Activated CD4-positive, alpha-beta T cell treated with anti-CD3 and anti-CD28 coated beads, Interleukin-2, amount 10 ng/mL, durations not matched to agents 7 days and 5 days (primary cell): Measurements from ENCODE around the gene MYO5B. TPM values are rescaled to one million over a fixed set of nuclear protein-coding genes. Genes with fewer than 3 reads are reported as not detected.
"Not testable (repeated sequence)": the region's sequence is repeated elsewhere in the genome, so short reads cannot be mapped to it uniquely, and the experiment has no call there.

Source experiments
- CTCF ChIA-PET: fragments of 350-600 bp; sonication (Branson Sonifier 250); formaldehyde crosslinking; loops from one replicate; lab custom pipeline; 2021; ENCODE audit warnings: antibody characterized with exemption; lab: Charles Lee
- POLR2A ChIA-PET: fragments of 350-600 bp; sonication (Branson Sonifier 250); formaldehyde crosslinking; loops from one replicate; lab custom pipeline; 2021; ENCODE audit warnings: antibody characterized with exemption; lab: Charles Lee
- DNase-seq: peaks from one replicate; pipeline ENCODE4 v3.0.0-alpha.2; 2020
- H3K27ac Mint-ChIP-seq: one replicate; pipeline ENCODE4 v1.8.0; 2021; ENCODE audit warnings: mild to moderate bottlenecking, moderate library complexity, mixed read lengths
- H3K27me3 Mint-ChIP-seq: one replicate; pipeline ENCODE4 v1.8.0; 2021; ENCODE audit warnings: mixed read lengths
- H3K36me3 Mint-ChIP-seq: one replicate; pipeline ENCODE4 v1.8.0; 2021; ENCODE audit warnings: low read depth, mixed read lengths
- H3K4me1 Mint-ChIP-seq: one replicate; pipeline ENCODE4 v1.8.0; 2021; ENCODE audit warnings: mixed read lengths
- H3K4me3 Mint-ChIP-seq: one replicate; pipeline ENCODE4 v1.8.0; 2021; ENCODE audit warnings: mild to moderate bottlenecking, moderate library complexity, mixed read lengths
- H3K9me3 Mint-ChIP-seq: one replicate; pipeline ENCODE4 v1.8.0; 2021; ENCODE audit warnings: mixed read lengths
- total RNA-seq, 2 experiments: library from RNA; stranded (reverse); gene quantifications; one replicate each; pipeline ENCODE4 v1.2.3, GENCODE V29; 2021

The MYO5B gene
- total RNA-seq, 2 experiments from 2014 or later: 0.12 TPM; not detected in 1

GRCh38 chr18:50105027-50105426 lies 89.9 kb downstream of the MYO5B start:
- Mint-ChIP-seq H3K4me1 (peaks cover 2% of the 10 kb centered on the region), H3K27ac (no peak overlapping the region), H3K4me3 (no peak overlapping the region), H3K36me3 (no peaks in the 10 kb centered on the region), H3K9me3 (no peaks in the 10 kb centered on the region), H3K27me3 (peaks cover 22% of the 10 kb centered on the region)
- CTCF ChIA-PET: interaction anchor here (1.0 kb wide), 1 partner anchor 9 kb away, joined by 3 read pairs; no protein-coding TSS in a partner anchor
- POLR2A ChIA-PET: no interaction called here
- no peak for DNase-seq

- no peaks in the 10 kb centered on the region for H3K9me3 Mint-ChIP-seq
- H3K4me3 Mint-ChIP-seq: no peak overlapping the region
- H3K27me3 Mint-ChIP-seq: peaks cover 18% of the 10 kb centered on the region
- H3K27ac Mint-ChIP-seq: no peak overlapping the region
- POLR2A ChIA-PET: no interaction called here
- H3K36me3 Mint-ChIP-seq: no peaks in the 10 kb centered on the region
- no peak for DNase-seq
- peaks cover 2% of the 10 kb centered on the region for H3K4me1 Mint-ChIP-seq
- CTCF ChIA-PET: no interaction called here
Measured at GRCh38 chr18:50104421-50104820, 90.5 kb downstream of the MYO5B start.

GRCh38 chr18:50099725-50100407 lies 95.1 kb downstream of the MYO5B start:
- H3K4me3 Mint-ChIP-seq: no peak overlapping the region
- DNase-seq: no peak
- H3K36me3 Mint-ChIP-seq: no peaks in the 10 kb centered on the region
- no peak overlapping the region for H3K27ac Mint-ChIP-seq
- ChIA-PET POLR2A (no interaction called here), CTCF (no interaction called here)
- peaks cover 2% of the 10 kb centered on the region for H3K4me1 Mint-ChIP-seq
- H3K27me3 Mint-ChIP-seq: peaks cover 17% of the 10 kb centered on the region
- H3K9me3 Mint-ChIP-seq: no peaks in the 10 kb centered on the region

- Mint-ChIP-seq H3K27ac (no peak overlapping the region), H3K4me1 (peaks cover 2% of the 10 kb centered on the region), H3K4me3 (no peak overlapping the region), H3K27me3 (peaks cover 14% of the 10 kb centered on the region), H3K36me3 (no peaks in the 10 kb centered on the region), H3K9me3 (no peaks in the 10 kb centered on the region)
- CTCF ChIA-PET: no interaction called here
- no peak for DNase-seq
- POLR2A ChIA-PET: no interaction called here
Measured at GRCh38 chr18:50097702-50098101, 97.2 kb downstream of the MYO5B start.

GRCh38 chr18:50096766-50097435 lies 98.0 kb downstream of the MYO5B start:
- Mint-ChIP-seq H3K27me3 (peaks cover 11% of the 10 kb centered on the region), H3K4me3 (no peak overlapping the region), H3K4me1 (peaks cover 2% of the 10 kb centered on the region), H3K36me3 (no peaks in the 10 kb centered on the region), H3K27ac (no peak overlapping the region), H3K9me3 (no peaks in the 10 kb centered on the region)
- no peak for DNase-seq
- ChIA-PET CTCF (interaction anchor here (1.3 kb wide), 1 partner anchor 9 kb away, joined by 3 read pairs; no protein-coding TSS in a partner anchor), POLR2A (no interaction called here)

GRCh38 chr18:50094786-50095185 lies 100.2 kb downstream of the MYO5B start:
- CTCF ChIA-PET, H3K4me1 Mint-ChIP-seq, POLR2A ChIA-PET, H3K27ac Mint-ChIP-seq, DNase-seq, H3K36me3 Mint-ChIP-seq, H3K4me3 Mint-ChIP-seq, H3K9me3 Mint-ChIP-seq: not testable (repeated sequence)
- peaks cover 13% of the 10 kb centered on the region for H3K27me3 Mint-ChIP-seq

- ChIA-PET CTCF (no interaction called here), POLR2A (no interaction called here)
- no peaks in the 10 kb centered on the region for H3K4me1 Mint-ChIP-seq
- no peaks in the 10 kb centered on the region for H3K36me3 Mint-ChIP-seq
- no peak overlapping the region for H3K4me3 Mint-ChIP-seq
- no peak overlapping the region for H3K27ac Mint-ChIP-seq
- H3K9me3 Mint-ChIP-seq: no peaks in the 10 kb centered on the region
- DNase-seq: no peak
- peaks cover 13% of the 10 kb centered on the region for H3K27me3 Mint-ChIP-seq
Measured at GRCh38 chr18:50094221-50094773, 100.7 kb downstream of the MYO5B start.

GRCh38 chr18:50093366-50094064 lies 101.4 kb downstream of the MYO5B start:
- H3K27me3 Mint-ChIP-seq: peaks cover 13% of the 10 kb centered on the region
- ChIA-PET CTCF (no interaction called here), POLR2A (no interaction called here)
- no peak for DNase-seq
- H3K4me3 Mint-ChIP-seq: no peak overlapping the region
- no peaks in the 10 kb centered on the region for H3K4me1 Mint-ChIP-seq
- H3K27ac Mint-ChIP-seq: no peak overlapping the region
- H3K9me3 Mint-ChIP-seq: no peaks in the 10 kb centered on the region
- H3K36me3 Mint-ChIP-seq: no peaks in the 10 kb centered on the region

- H3K27ac Mint-ChIP-seq: no peak overlapping the region
- ChIA-PET CTCF (no interaction called here), POLR2A (no interaction called here)
- H3K9me3 Mint-ChIP-seq: no peaks in the 10 kb centered on the region
- no peaks in the 10 kb centered on the region for H3K4me1 Mint-ChIP-seq
- peaks cover 13% of the 10 kb centered on the region for H3K27me3 Mint-ChIP-seq
- no peak overlapping the region for H3K4me3 Mint-ChIP-seq
- DNase-seq: no peak
- H3K36me3 Mint-ChIP-seq: no peaks in the 10 kb centered on the region
Measured at GRCh38 chr18:50092245-50092805, 102.6 kb downstream of the MYO5B start.

GRCh38 chr18:50091509-50092244 lies 103.3 kb downstream of the MYO5B start:
- Mint-ChIP-seq H3K4me3 (no peak overlapping the region), H3K27me3 (peaks cover 13% of the 10 kb centered on the region)
- POLR2A ChIA-PET: no interaction called here

GRCh38 chr18:50090370-50091312 lies 104.3 kb downstream of the MYO5B start:
- Mint-ChIP-seq H3K9me3 (no peaks in the 10 kb centered on the region), H3K4me1 (no peaks in the 10 kb centered on the region), H3K27me3 (peaks cover 15% of the 10 kb centered on the region), H3K27ac (no peak overlapping the region), H3K4me3 (no peak overlapping the region), H3K36me3 (no peaks in the 10 kb centered on the region)
- ChIA-PET CTCF (no interaction called here), POLR2A (no interaction called here)
- DNase-seq: no peak

More at GRCh38 chr18:50091509-50092244, 103.3 kb downstream of the MYO5B start:
- Mint-ChIP-seq H3K27ac (no peak overlapping the region), H3K36me3 (no peaks in the 10 kb centered on the region), H3K4me1 (no peaks in the 10 kb centered on the region), H3K9me3 (no peaks in the 10 kb centered on the region)
- no peak for DNase-seq
- CTCF ChIA-PET: no interaction called here
